Small intestine (tissue), 7 donors: Measurements from ENCODE around the gene IRAK2. TPM values are rescaled to one million over a fixed set of nuclear protein-coding genes. Genes with fewer than 3 reads are reported as not detected.
"Not testable (repeated sequence)": the region's sequence is repeated elsewhere in the genome, so short reads cannot be mapped to it uniquely, and the experiment has no call there.

ENCODE experiments used
- DNase-seq, 2 donors: peaks; one replicate each; pipeline versions ENCODE4 v3.0.0 to v3.0.0-alpha.2; 2013
- FAIRE-seq: peaks from 2 replicates; lab custom pipeline; 2012; peaks lifted over from hg19 to GRCh38; lab: Jason Lieb, UNC
- H3K27ac ChIP-seq, 3 donors: one replicate each; pipeline ENCODE4 v1.5.1; 2013; ENCODE audit warnings: low read length in 2 of 3, mild to moderate bottlenecking in 2 of 3, control low read depth in 1 of 3, inconsistent platforms in 1 of 3, low read depth in 1 of 3, moderate library complexity in 1 of 3
- H3K27me3 ChIP-seq, 3 donors: one replicate each; pipeline ENCODE4 v1.6.1; 2013; ENCODE audit warnings: low read length in 3 of 3, inconsistent platforms in 1 of 3; ENCODE audit not compliant: control insufficient read depth in 3 of 3, insufficient read depth in 3 of 3
- H3K36me3 ChIP-seq, 3 donors: one replicate each; pipeline ENCODE4 v1.6.1; 2013; ENCODE audit warnings: low read length in 3 of 3, inconsistent platforms in 1 of 3, low read depth in 1 of 3, mild to moderate bottlenecking in 1 of 3, moderate library complexity in 1 of 3; ENCODE audit not compliant: control insufficient read depth in 3 of 3, insufficient read depth in 2 of 3
- H3K4me1 ChIP-seq, 3 donors: one replicate each; pipeline ENCODE4 v1.6.1; 2013; ENCODE audit warnings: low read length in 2 of 3, inconsistent platforms in 1 of 3, low read depth in 1 of 3, mild to moderate bottlenecking in 1 of 3, moderate library complexity in 1 of 3; ENCODE audit not compliant: control insufficient read depth in 3 of 3, insufficient read depth in 2 of 3
- H3K4me3 ChIP-seq, 3 donors: one replicate each; pipeline ENCODE4 v1.5.1; 2013; ENCODE audit warnings: low read length in 3 of 3, control low read depth in 1 of 3, inconsistent platforms in 1 of 3, low read depth in 1 of 3, mild to moderate bottlenecking in 1 of 3, moderate library complexity in 1 of 3
- H3K9me3 ChIP-seq, 2 donors: one replicate each; pipeline ENCODE4 v1.6.1; 2013; ENCODE audit warnings: low read depth in 1 of 2, low read length in 1 of 2; ENCODE audit not compliant: control insufficient read depth in 2 of 2, insufficient read depth in 1 of 2
- WGBS, 3 donors: extraction: QIAGEN DNeasy Blood & Tissue Kit; methylation state at CpG; one replicate each; pipeline ENCODE4 v1.1.7; 2013; 5-methylcytosine and 5-hydroxymethylcytosine counted together
- polyA plus RNA-seq, 4 donors: library from polyadenylated mRNA; stranded (reverse) in 3 of 4; unstranded in 1 of 4; fragments of 200-250 nt in 3 of 4; fragments of 120-200 nt in 1 of 4; gene quantifications; one replicate each; pipeline versions ENCODE4 v1.2.1 to v1.2.3, GENCODE V29; 2013
- donor health status: healthy with polysubstance abuse.
- donor health status: control.
- donor health status: control.
- donor health status: Bipolar disorder and iron deficiency.
- donor health status: healthy.

Gene IRAK2
- polyA plus RNA-seq, 4 donors = 1.2 to 6.8 (median 3.1) TPM

DNA sequence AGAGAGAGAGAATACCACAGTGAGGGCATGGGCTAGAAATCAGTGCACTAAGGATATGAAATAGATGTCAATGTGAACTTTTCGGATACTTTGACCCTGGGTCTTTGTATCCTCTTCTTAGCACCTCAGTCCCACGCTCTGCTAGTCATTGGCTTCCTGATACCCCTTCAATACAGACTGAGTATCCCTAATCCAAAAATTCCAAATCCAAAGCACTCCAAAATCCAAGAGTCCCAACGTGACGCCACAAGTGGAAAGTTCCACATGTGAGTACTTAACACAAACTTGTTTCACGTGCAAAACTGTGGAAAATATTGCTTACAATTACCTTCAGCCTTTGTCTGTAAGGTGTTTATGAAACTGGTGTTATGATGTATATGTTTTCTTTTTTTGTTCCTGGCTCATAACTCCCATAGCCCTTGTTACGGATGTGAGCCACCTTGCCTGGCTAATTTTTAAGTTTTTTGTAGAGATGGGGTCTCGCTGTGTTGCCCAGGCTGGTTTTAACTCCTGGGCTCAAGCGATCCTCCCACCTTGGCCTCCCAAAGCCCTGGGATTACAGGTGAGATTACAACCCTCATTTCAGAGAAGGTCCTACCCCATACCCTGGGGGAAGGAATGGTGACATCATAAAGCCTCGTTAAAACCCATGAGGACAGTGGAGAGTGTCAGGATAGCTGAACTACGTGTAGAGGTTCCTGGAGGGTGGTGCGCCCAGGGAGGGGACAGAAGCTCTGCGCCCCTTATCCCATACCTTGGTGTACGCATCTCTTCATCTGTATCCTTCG is 10.2 kb upstream of the IRAK2 start:
- WGBS, 3 donors = 83 to 90% (median 87%) methylated on average over 14 of the region's 14 CpGs
- FAIRE-seq = no peak
- no peaks in the 10 kb centered on the region for H3K27me3 ChIP-seq
- H3K9me3 ChIP-seq = no peaks in the 10 kb centered on the region
- H3K4me1 ChIP-seq = no peaks in the 10 kb centered on the region
- peaks cover 5 to 31% (median 6%) of the 10 kb centered on the region in 3 donors for H3K36me3 ChIP-seq
- no peak overlapping the region for H3K27ac ChIP-seq
- no peak overlapping the region for H3K4me3 ChIP-seq
- DNase-seq = no peak

DNA sequence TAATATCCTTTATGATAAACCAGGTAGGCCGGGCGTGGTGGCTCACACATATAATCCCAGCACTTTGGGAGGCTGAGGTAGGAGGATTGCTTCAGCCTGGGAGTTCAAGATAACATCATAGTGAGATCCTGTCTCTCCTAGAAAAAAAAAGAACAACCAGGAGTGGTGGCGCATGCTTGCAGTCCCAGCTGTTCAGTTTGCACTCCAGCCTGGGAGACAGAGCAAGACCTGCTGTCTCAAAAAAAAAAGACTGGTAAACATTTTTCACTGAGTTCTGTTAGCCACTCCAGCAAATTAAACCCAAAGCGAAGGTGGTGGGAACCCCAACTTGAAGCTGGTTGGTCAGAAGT is 9.6 kb upstream of the IRAK2 start:
- Histone ChIP-seq H3K27me3 (no peaks in the 10 kb centered on the region), H3K27ac (no peak overlapping the region), H3K36me3 (peaks cover 5 to 27% (median 5%) of the 10 kb centered on the region in 3 donors), H3K9me3 (no peaks in the 10 kb centered on the region), H3K4me1 (no peaks in the 10 kb centered on the region), H3K4me3 (no peak overlapping the region)
- WGBS, 3 donors = 92 to 95% (median 92%) methylated on average over 4 of the region's 4 CpGs
- FAIRE-seq (no peak), DNase-seq (no peak)

DNA sequence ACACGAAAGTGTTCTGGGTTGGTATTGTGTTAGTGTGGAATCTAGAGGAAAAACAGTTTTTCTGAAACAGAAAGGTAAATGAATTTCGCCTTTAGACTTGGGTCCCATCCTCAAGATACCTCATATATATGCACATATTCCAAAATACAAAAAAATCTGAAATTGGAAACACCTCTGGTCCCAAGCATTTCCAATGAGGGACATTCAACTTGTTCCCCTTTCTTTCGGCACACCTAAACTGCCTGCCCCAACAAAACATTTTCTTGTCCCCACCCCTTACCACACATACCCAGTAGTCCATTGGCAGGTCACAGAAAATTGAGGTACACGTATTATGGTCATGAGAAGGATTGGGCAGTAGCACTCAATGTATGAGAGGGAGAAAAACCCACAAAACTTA is 9.1 kb upstream of the IRAK2 start:
- H3K4me3 ChIP-seq = no peak overlapping the region
- no peaks in the 10 kb centered on the region for H3K27me3 ChIP-seq
- FAIRE-seq = no peak
- H3K36me3 ChIP-seq = peaks cover 3 to 24% (median 5%) of the 10 kb centered on the region in 3 donors
- DNase-seq = no peak
- 94 to 97% (median 96%) methylated on average over 4 of the region's 4 CpGs for WGBS, 3 donors
- no peak overlapping the region for H3K27ac ChIP-seq
- no peaks in the 10 kb centered on the region for H3K9me3 ChIP-seq
- no peaks in the 10 kb centered on the region for H3K4me1 ChIP-seq

DNA sequence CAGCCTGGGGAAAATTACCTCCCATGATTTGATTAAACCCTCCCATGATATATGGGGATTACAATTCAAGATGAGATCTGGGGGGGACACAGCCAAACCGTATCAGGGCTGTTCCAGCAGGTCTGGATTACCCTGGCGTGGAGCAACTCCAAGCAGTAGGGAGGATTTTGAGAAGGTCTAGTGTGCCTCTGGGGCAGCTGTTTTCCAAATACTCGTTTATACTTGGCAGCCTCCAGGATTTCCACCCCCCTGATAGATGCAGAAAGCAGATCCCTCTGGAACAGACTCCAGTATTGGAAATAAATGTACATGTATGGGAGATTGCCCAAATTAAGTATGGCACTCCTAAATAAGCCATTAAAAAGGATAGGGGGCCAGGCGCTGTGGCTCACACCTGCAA is 7.7 kb upstream of the IRAK2 start:
- H3K27ac ChIP-seq = no peak overlapping the region
- H3K4me3 ChIP-seq = no peak overlapping the region
- DNase-seq (no peak), FAIRE-seq (no peak)
- no peaks in the 10 kb centered on the region for H3K9me3 ChIP-seq
- no peaks in the 10 kb centered on the region for H3K27me3 ChIP-seq
- H3K36me3 ChIP-seq = peaks cover 3 to 15% (median 4%) of the 10 kb centered on the region in 3 donors
- 69 to 81% (median 74%) methylated on average over 4 of the region's 4 CpGs for WGBS, 3 donors
- H3K4me1 ChIP-seq = no peaks in the 10 kb centered on the region

DNA sequence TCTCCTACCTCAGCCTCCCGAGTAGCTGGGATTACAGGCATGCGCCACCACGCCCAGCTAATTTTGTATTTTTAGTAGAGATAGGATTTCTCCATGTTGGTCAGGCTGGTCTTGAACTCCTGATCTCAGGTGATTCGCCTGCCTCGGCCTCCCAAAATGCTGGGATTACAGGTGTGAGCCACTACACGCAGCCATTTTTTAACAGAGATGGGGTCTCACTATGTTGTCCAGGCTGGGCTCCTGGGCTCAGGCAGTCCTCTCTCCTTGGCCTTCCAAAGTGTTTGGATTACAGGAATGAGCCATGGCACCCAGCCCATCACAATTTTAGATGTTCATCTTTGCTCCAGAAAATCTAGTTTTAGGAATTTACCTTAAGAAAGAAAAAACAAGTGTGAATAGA is 6.2 kb upstream of the IRAK2 start:
- DNase-seq, H3K27ac ChIP-seq, H3K9me3 ChIP-seq, H3K27me3 ChIP-seq, H3K36me3 ChIP-seq, H3K4me1 ChIP-seq, FAIRE-seq, H3K4me3 ChIP-seq: not testable (repeated sequence)
- 95 to 98% (median 98%) methylated on average over 4 to 6 of the region's 6 CpGs for WGBS, 3 donors

DNA sequence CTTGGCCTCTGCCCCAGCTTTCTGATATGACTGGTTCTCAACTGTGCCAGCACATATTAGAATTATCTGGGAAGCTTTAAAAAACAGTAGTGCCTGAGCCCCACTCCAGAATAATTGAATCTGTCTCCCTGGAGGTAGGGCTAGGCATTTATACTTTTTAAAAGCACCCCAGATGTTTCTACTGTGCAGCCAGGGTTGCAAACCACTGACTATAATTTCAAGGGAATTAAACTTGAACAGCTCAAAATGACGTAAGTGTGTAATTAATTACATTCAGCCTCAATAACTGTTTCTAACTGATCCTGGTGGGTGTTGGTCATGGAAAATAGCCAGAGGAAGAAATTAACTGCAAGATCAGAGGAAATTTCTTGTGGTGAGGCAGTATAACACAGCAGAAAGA is 4.4 kb upstream of the IRAK2 start:
- Histone ChIP-seq H3K9me3 (no peaks in the 10 kb centered on the region), H3K36me3 (no peaks in the 10 kb centered on the region), H3K4me3 (no peak overlapping the region), H3K27me3 (no peaks in the 10 kb centered on the region), H3K27ac (no peak overlapping the region), H3K4me1 (peaks cover 0 to 3% (median 0%) of the 10 kb centered on the region in 3 donors)
- WGBS, 3 donors = 47 to 67% (median 53%) methylated on average over 1 of the region's 1 CpG
- FAIRE-seq (no peak), DNase-seq (no peak)

DNA sequence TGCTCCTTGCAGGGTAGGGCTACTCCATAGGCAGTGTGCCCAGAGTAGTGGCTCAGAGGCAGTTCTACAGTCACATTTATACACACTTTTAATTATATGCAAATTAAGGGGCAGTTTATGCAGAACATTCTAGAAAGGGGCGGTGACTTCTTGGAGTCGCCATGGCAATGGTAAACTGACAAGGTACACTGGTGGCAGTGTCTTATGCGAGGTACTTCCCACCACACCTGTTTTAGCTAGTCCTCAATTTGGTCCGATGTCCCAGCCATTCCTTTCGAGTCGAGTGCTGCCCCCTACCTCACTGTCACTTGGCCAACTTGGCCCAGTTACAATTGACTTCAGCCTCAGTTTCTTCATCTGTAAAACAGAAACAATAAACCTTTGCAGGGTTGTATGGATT is 3.8 kb upstream of the IRAK2 start:
- FAIRE-seq = no peak
- Histone ChIP-seq H3K36me3 (no peaks in the 10 kb centered on the region), H3K9me3 (no peaks in the 10 kb centered on the region), H3K27ac (no peak overlapping the region), H3K27me3 (no peaks in the 10 kb centered on the region), H3K4me3 (no peak overlapping the region), H3K4me1 (peaks cover 0 to 3% (median 0%) of the 10 kb centered on the region in 3 donors)
- WGBS, 3 donors = 76 to 87% (median 85%) methylated on average over 6 of the region's 6 CpGs
- no peak for DNase-seq

DNA sequence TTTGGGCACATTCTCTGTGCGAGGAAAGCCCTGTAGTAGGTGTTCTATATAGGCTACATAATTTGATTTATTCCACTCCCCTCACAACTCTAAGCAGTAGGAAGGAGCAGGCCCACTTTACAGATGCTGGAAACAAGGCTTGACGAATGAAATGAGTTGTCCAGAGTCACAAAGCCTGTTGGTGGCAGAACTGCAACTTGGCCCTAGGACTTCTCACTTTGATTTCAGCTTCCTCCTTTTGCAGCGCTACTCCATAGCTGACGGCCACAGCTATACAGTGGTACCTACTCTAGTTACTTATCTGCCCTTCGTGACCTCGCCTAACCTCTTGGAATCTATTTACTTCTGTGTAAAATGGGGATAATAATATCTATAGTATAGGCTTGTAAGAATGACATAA is 2.5 kb upstream of the IRAK2 start:
- FAIRE-seq = no peak
- DNase-seq = no peak
- Histone ChIP-seq H3K9me3 (no peaks in the 10 kb centered on the region), H3K27ac (no peak overlapping the region), H3K4me3 (no peak overlapping the region), H3K4me1 (peaks cover 0 to 3% (median 0%) of the 10 kb centered on the region in 3 donors), H3K27me3 (no peaks in the 10 kb centered on the region), H3K36me3 (no peaks in the 10 kb centered on the region)
- WGBS, 3 donors = 85 to 90% (median 88%) methylated on average over 6 of the region's 6 CpGs

DNA sequence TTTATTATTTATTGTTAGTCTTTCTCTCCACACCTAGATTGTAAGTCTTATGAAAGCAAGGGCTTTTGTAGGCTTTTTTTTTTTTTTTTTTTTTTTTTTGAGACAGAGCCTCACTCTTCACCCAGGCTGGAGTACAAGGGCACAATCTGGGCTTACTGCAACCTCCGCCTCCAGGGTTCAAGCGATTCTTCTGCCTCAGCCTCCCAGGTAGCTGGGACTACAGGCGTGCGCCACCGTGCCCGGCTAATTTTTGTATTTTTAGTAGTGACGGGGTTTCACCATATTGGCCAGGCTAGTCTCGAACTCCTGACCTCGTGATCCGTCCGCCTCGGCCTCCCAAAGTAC is 546 bp upstream of the IRAK2 start:
- not testable (repeated sequence) for DNase-seq, FAIRE-seq, H3K27me3 ChIP-seq, H3K36me3 ChIP-seq, H3K4me1 ChIP-seq, H3K27ac ChIP-seq
- WGBS, 3 donors = 62 to 69% (median 64%) methylated on average over 12 of the region's 12 CpGs
- Histone ChIP-seq H3K4me3 (peak overlapping the region in 2 of 3 donors; percentile 50 to 95), H3K9me3 (peaks cover 0 to 16% of the 10 kb centered on the region in 2 donors)
